Stimulated activated naive CD8-positive, alpha-beta T cell treated with anti-CD3 and anti-CD28 coated beads, Interleukin-15, Interleukin-2, amounts not matched to agents 100 ng/mL and 50 ng/mL, for 24 hours (primary cell): Measurements from ENCODE around the gene MAPK13.

Experiments
- H3K27ac Mint-ChIP-seq: one replicate; pipeline ENCODE4 v1.8.0; 2021; ENCODE audit warnings: mild to moderate bottlenecking, mixed read lengths
- H3K27me3 Mint-ChIP-seq: one replicate; pipeline ENCODE4 v1.8.0; 2021; ENCODE audit warnings: mixed read lengths
- H3K36me3 Mint-ChIP-seq: one replicate; pipeline ENCODE4 v1.8.0; 2021; ENCODE audit warnings: low read depth, mixed read lengths
- H3K4me1 Mint-ChIP-seq: one replicate; pipeline ENCODE4 v1.8.0; 2021; ENCODE audit warnings: low read depth, mixed read lengths
- H3K4me3 Mint-ChIP-seq: one replicate; pipeline ENCODE4 v1.8.0; 2021; ENCODE audit warnings: mild to moderate bottlenecking, mixed read lengths
- H3K9me3 Mint-ChIP-seq: one replicate; pipeline ENCODE4 v1.8.0; 2021; ENCODE audit warnings: mixed read lengths

The MAPK13 gene

DNA sequence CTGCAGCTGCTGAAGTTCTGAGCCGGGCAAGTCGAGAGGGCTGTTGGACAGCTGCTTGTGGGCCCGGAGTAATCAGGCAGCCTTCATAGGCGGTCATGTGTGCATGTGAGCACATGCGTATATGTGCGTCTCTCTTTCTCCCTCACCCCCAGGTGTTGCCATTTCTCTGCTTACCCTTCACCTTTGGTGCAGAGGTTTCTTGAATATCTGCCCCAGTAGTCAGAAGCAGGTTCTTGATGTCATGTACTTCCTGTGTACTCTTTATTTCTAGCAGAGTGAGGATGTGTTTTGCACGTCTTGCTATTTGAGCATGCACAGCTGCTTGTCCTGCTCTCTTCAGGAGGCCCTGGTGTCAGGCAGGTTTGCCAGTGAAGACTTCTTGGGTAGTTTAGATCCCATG, 21.2 kb upstream of the MAPK13 start:
- peaks cover 52% of the 10 kb centered on the region for H3K36me3 Mint-ChIP-seq
- peak overlapping the region; percentile 62 for H3K27ac Mint-ChIP-seq
- no peak overlapping the region for H3K4me3 Mint-ChIP-seq
- no peaks in the 10 kb centered on the region for H3K27me3 Mint-ChIP-seq
- H3K4me1 Mint-ChIP-seq: peaks cover 48% of the 10 kb centered on the region
- no peaks in the 10 kb centered on the region for H3K9me3 Mint-ChIP-seq

DNA sequence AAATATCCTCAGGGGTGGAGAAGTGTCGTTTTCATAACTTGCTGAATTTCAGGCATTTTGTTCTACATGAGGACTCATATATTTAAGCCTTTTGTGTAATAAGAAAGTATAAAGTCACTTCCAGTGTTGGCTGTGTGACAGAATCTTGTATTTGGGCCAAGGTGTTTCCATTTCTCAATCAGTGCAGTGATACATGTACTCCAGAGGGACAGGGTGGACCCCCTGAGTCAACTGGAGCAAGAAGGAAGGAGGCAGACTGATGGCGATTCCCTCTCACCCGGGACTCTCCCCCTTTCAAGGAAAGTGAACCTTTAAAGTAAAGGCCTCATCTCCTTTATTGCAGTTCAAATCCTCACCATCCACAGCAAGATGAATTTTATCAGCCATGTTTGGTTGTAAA, 20.3 kb upstream of the MAPK13 start:
- peak overlapping the region; percentile 6 for H3K27ac Mint-ChIP-seq
- H3K27me3 Mint-ChIP-seq: no peaks in the 10 kb centered on the region
- H3K9me3 Mint-ChIP-seq: no peaks in the 10 kb centered on the region
- no peak overlapping the region for H3K4me3 Mint-ChIP-seq
- peaks cover 43% of the 10 kb centered on the region for H3K36me3 Mint-ChIP-seq
- H3K4me1 Mint-ChIP-seq: peaks cover 58% of the 10 kb centered on the region

DNA sequence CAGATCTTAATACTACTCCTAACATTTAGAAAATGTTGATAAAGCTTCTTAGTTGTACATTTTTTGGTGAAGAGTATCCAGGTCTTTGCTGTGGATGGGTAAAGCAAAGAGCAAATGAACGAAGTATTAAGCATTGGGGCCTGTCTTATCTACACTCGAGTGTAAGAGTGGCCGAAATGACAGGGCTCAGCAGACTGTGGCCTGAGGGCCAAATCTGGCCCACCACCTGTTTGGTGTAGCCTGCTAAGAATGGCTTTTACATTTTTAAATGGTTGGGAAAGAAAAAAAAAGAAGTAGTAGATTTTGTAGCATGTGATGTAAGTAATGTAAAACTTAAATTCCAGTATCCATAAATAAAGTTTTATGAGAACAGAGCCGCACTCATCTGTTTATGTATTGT, 19.4 kb upstream of the MAPK13 start:
- Mint-ChIP-seq H3K4me3 (no peak overlapping the region), H3K36me3 (peaks cover 41% of the 10 kb centered on the region), H3K4me1 (peaks cover 66% of the 10 kb centered on the region), H3K27ac (no peak overlapping the region), H3K27me3 (no peaks in the 10 kb centered on the region), H3K9me3 (no peaks in the 10 kb centered on the region)

DNA sequence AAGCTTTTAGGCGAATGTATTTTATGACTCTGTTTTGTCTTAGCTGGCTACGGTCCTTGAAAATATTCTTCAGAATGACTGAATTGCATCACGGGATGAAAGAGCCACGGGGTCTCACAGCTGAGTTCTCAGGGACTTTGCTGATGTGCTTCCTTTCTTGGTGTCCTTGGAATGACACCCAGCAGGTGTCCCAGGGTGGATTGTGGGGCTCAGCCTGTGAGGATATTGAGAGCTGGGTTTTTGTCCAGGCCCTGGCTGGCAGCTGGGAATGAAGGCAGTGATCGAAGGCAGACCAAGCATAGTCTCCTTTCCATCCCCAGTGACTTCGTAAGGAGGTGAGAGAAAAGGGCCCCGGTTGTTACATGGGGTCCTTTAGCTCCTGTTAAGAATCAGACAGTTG, 18.8 kb upstream of the MAPK13 start:
- Mint-ChIP-seq H3K9me3 (no peaks in the 10 kb centered on the region), H3K27me3 (no peaks in the 10 kb centered on the region), H3K27ac (no peak overlapping the region)

DNA sequence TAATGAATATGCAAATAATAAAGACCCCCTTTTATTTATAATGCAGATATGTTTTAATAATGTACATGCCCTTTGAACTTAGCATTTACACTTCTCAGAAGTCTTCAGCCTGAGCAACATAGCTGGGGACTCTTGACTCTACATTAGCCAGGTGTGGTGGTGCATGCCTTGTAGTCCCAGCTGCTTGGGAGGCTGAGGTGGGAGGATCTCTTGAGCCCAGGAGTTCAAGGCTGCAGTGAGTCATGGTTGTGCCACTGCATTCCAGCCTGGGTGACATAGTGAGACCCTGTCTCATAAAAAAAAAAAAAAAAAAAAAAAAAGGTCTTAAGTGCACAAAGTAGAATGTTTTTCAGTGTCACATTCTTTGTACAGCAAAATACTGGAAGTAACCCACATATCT, 17.3 kb upstream of the MAPK13 start:
- Mint-ChIP-seq H3K27me3 (no peaks in the 10 kb centered on the region), H3K9me3 (no peaks in the 10 kb centered on the region), H3K36me3 (peaks cover 36% of the 10 kb centered on the region), H3K4me1 (peaks cover 79% of the 10 kb centered on the region), H3K27ac (no peak overlapping the region), H3K4me3 (no peak overlapping the region)

More for the DNA sequence above, 18.8 kb upstream of the MAPK13 start:
- Mint-ChIP-seq H3K36me3 (peaks cover 41% of the 10 kb centered on the region), H3K4me1 (peaks cover 72% of the 10 kb centered on the region), H3K4me3 (no peak overlapping the region)

DNA sequence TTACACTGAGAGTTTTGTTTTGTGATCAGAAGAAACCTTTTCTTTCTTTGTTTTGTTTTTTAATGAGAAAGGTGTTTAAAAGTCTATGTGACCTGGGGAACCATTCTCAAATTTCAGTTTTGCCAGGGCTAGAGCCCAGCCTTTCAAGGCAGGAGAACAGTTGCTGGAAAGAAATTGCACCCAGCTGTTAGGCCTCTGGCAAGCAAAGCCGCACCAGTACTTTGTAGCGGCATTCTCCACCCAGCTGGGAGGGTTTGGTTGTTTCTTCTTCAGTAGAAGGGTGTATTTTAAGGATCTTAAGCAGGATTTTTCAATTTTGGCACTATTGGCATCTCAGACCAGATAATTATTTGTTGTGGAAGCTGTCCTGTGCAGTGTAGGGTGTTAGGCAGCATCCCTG, 16.6 kb upstream of the MAPK13 start:
- H3K4me3 Mint-ChIP-seq: no peak overlapping the region
- peaks cover 30% of the 10 kb centered on the region for H3K36me3 Mint-ChIP-seq
- peaks cover 79% of the 10 kb centered on the region for H3K4me1 Mint-ChIP-seq
- H3K27me3 Mint-ChIP-seq: no peaks in the 10 kb centered on the region
- H3K27ac Mint-ChIP-seq: peak overlapping the region; percentile 45
- H3K9me3 Mint-ChIP-seq: no peaks in the 10 kb centered on the region

DNA sequence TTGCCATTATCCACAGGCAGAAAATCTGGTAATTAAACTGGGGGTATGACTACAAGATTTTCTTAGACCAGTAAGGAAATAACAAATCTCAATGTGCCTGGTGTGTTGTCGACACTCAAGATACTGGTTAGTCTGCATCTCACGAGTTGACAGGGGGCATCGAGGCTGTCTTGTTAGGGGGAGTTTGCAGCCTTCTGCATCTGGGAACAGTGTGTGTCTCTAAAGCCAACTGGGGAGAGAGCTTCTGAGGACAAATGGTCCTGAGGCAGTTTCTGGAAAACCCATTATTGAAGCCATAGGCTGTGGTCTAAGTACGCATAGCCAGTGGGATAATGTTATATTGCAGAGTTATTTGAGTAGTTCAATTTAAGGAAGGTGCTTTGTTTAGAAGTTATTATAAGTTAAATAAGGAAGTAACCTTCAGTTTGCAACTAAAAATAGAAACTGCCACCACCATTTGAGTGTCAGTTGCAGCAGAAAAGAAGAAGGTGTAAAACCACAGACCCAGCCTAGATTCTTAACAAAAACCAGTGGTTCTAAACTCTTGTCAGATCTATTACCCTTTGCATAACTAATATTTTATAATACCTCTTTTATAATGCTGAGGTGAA, 15.4 kb upstream of the MAPK13 start:
- Mint-ChIP-seq H3K27ac (peak overlapping the region; percentile 78), H3K27me3 (no peaks in the 10 kb centered on the region), H3K36me3 (peaks cover 26% of the 10 kb centered on the region), H3K4me3 (peak overlapping the region; percentile 36), H3K9me3 (no peaks in the 10 kb centered on the region), H3K4me1 (peaks cover 79% of the 10 kb centered on the region)

DNA sequence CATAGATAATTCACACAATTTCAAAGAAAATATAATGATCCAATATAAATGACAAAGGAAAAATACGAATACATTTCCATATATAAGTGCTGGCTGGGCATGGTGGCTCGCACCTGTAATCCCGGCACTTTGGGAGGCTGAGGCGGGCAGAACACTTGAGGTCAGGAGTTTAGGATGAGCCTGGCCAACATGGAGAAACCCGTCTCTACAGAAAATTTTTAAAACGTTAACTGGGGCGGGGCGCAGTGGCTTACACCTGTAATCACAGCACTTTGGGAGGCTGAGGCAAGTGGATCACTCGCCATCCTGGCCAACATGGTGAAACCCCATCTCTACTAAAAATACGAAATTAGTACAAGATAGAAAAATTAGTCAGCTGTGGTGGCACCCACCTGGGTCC, 14.9 kb upstream of the MAPK13 start:
- Mint-ChIP-seq H3K9me3 (no peaks in the 10 kb centered on the region), H3K27ac (no peak overlapping the region), H3K4me1 (peaks cover 79% of the 10 kb centered on the region), H3K4me3 (peak overlapping the region; percentile 36), H3K27me3 (no peaks in the 10 kb centered on the region), H3K36me3 (peaks cover 21% of the 10 kb centered on the region)

DNA sequence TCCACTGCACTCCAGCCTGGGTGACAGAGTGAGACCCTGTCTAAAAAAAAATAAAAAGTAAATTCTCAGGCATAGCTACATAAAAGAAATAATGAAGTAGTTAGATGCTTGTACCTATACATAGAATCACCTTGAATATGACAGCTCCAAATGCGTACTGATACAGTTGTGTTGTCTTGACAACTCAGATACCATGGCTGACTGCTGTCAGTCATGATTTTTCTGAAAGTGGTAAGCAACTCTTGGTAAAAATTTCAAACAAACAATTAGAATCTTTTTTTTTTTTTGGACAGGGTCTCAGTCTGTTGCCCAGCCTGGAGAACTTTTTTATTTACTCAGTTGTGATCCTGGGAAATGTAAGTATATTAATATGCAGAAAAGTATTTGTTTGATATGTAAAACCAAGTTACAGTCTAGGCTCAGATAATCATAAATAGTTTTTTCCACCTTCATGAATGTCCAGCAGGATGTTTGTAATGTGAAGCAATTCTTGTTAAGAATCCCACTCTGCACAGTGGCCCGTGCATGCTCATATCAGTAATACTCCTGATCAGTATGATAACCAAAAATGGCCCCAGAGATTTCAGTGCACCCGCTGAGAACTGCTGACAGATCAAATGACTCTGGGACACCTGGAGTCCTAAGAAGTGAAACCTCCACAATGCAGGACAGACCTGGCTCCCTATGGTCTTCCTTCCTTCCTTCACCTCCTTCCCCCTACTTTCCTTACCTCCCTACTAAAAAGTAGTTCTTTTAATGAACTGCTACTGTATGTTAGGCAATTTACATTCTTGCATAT, 14.0 kb upstream of the MAPK13 start:
- Mint-ChIP-seq H3K36me3 (peaks cover 21% of the 10 kb centered on the region), H3K27me3 (no peaks in the 10 kb centered on the region), H3K4me3 (no peak overlapping the region), H3K27ac (no peak overlapping the region), H3K9me3 (no peaks in the 10 kb centered on the region), H3K4me1 (peaks cover 88% of the 10 kb centered on the region)

DNA sequence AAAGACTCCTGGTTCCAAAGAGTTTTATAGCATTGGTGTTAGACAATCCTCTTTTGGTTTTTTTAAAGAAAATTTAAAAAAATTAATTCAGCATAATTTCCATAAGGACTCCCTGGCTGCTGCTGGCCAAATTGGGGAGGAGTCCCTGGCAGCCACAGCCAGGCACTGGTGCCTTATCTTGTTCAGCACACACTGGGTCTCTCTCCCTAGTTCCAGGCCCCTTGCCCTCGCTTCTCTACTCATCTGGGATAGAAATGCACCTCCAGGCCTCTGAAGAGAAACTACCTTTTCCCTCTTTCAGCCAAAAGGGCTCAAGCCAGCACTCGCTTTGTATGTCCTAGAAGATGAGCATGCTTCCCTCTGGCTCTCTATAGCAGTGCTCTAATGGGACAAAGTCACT, 13.4 kb upstream of the MAPK13 start:
- Mint-ChIP-seq H3K9me3 (no peaks in the 10 kb centered on the region), H3K27ac (peak overlapping the region; percentile 0), H3K4me1 (peaks cover 94% of the 10 kb centered on the region), H3K36me3 (peaks cover 21% of the 10 kb centered on the region), H3K27me3 (no peaks in the 10 kb centered on the region), H3K4me3 (no peak overlapping the region)

DNA sequence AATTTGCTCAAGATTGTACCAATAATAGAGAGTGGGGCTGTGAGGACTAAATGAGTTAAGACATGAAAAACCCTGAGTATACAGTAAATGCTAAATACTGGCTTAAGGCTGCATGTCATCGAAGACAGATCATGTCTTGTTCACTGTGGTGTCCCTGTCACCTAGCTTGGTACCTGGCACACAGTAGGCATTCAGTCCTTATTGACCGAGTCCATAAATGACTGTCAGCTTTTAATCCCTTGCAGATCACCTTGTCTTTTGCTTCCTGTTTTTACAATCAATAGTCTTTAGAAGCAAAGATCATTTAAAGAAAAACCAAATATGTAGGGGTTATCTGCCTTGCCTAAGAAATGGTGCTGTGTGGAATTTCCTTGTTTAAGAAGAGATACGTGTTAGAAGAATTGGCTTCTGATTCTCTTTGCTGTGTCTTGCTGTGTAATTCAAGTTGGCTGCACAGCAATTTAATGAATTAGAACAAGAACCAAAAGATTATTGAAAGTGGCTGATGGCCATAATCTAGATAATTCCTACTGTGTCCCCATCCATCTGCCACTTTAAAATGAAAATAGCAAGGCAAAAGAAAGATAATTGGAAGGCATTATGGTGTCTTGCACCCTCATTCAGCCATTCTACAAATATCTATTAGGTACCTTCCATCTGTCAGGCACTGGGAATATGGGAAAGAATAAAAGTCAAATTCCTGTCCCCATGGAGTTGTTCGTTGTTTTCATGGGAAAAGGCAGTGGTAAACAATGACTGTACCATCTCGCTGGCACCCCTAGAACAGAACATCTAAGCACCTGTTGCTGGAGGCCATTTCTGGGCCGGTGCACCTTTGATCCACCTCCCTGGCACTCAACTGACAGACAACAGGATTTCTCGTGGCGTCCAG, 12.4 kb upstream of the MAPK13 start:
- peak overlapping the region; percentile 71 for H3K27ac Mint-ChIP-seq
- H3K4me1 Mint-ChIP-seq: peaks cover 99% of the 10 kb centered on the region
- no peaks in the 10 kb centered on the region for H3K27me3 Mint-ChIP-seq
- no peaks in the 10 kb centered on the region for H3K9me3 Mint-ChIP-seq
- peaks cover 16% of the 10 kb centered on the region for H3K36me3 Mint-ChIP-seq
- no peak overlapping the region for H3K4me3 Mint-ChIP-seq

DNA sequence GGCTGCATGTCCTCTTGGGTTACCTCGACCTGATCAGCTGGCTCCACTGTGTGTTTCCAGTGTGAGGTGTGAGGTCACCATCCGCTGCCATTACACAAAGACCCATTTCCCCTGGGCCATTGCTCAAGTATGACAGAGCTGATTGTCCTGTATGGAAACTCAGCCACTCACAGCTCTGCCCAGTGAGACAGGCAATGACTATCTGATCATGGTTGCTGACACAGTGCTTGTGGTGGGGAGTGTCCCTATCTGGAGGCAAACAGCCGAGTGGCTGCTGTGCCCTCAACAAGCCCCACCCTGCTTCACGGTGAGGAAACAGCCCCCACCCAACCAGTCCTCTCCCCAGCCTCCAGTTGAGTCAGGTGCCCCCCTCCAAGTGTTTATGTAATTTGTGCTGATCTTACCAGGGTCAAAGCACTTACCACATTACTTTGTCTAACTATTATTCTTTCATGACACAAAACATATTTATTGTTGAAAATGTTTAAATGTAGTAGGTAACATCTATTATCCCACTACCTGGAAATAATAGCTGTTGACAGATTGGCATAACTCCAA, 11.7 kb upstream of the MAPK13 start:
- no peaks in the 10 kb centered on the region for H3K9me3 Mint-ChIP-seq
- H3K27ac Mint-ChIP-seq: peak overlapping the region; percentile 71
- peaks cover 10% of the 10 kb centered on the region for H3K36me3 Mint-ChIP-seq
- no peak overlapping the region for H3K4me3 Mint-ChIP-seq
- no peaks in the 10 kb centered on the region for H3K27me3 Mint-ChIP-seq
- H3K4me1 Mint-ChIP-seq: peaks cover 99% of the 10 kb centered on the region

DNA sequence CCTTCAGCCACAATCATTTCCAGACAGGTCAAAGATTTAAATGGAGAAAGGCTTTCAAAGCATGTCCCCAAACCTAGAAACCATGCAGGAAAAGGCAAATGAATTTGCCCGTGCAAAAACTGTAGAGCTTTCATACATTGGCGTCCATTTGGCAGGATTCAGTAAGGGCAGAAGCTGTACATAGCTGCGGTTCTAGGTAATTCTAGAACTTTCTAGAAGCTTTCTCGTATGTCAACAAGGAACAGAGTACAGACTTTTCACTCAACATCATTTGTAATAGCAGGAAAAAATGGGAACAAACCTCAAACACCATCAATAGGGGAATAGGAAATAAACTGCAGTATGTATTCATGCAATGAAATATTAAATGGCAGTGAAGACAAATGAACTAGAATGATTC, 11.1 kb upstream of the MAPK13 start:
- Mint-ChIP-seq H3K36me3 (peaks cover 10% of the 10 kb centered on the region), H3K4me3 (no peak overlapping the region), H3K27me3 (no peaks in the 10 kb centered on the region), H3K9me3 (no peaks in the 10 kb centered on the region), H3K4me1 (peaks cover 99% of the 10 kb centered on the region), H3K27ac (peak overlapping the region; percentile 71)

DNA sequence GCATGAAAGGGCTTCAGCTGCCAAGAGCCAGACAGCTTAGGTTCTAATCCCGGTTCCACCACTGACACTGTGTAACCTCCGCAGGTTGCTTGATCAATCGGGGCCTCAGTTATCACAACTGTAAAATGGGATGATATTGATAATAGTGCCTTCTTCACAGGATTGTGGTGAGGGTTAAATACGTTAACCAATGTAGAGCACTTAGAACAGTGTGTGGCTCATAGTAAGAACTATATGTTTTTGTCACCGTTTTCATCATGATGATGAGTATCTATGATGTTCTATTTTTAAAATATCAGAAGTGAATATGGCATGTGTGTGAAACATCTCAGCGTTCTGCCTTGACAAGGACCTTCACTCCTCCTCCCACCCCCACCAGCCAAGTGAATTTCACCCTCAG, 10.3 kb upstream of the MAPK13 start:
- Mint-ChIP-seq H3K4me3 (peak overlapping the region; percentile 82), H3K36me3 (peaks cover 10% of the 10 kb centered on the region), H3K4me1 (peaks cover 95% of the 10 kb centered on the region), H3K27ac (peak overlapping the region; percentile 96), H3K9me3 (no peaks in the 10 kb centered on the region), H3K27me3 (no peaks in the 10 kb centered on the region)

DNA sequence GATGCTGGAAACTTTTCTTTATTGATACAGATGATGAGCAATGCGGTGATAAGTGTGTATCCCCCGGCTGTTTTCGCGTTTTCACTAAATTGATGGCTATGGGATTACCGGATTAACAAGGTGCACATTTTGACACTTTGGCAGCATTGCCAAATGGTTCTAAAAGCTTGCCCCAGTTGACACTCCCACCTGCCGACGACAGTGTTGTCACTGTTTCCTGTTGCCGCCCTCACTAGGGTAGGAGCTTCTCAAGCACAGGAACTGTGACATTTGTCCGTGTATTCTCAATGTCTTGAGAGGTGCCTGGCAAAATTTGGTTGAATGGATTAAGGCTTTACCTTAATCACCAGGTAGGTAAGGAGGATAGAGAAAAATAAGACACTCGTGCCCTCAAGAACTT, 9.8 kb upstream of the MAPK13 start:
- peaks cover 93% of the 10 kb centered on the region for H3K4me1 Mint-ChIP-seq
- peak overlapping the region; percentile 96 for H3K27ac Mint-ChIP-seq
- H3K4me3 Mint-ChIP-seq: peak overlapping the region; percentile 82
- no peaks in the 10 kb centered on the region for H3K9me3 Mint-ChIP-seq
- peaks cover 10% of the 10 kb centered on the region for H3K36me3 Mint-ChIP-seq
- H3K27me3 Mint-ChIP-seq: no peaks in the 10 kb centered on the region
